Stomach (tissue), 9 donors: ENCODE results near the gene SIRT3. TPM values are rescaled to one million over a fixed set of nuclear protein-coding genes. Genes with fewer than 3 reads are reported as not detected.

Source experiments
- DNase-seq, 2 donors: peaks; one replicate each; pipeline versions ENCODE4 v3.0.0 to v3.0.0-alpha.2; 2013 to 2019
- H3K27ac ChIP-seq, 5 donors: fragments of 200-600 bp in 4 of 5; sonication (generic) in 4 of 5; one replicate each; pipeline ENCODE4 v1.5.1; 2013 to 2019; ENCODE audit warnings: mild to moderate bottlenecking in 1 of 5, moderate library complexity in 1 of 5
- H3K27me3 ChIP-seq, 3 donors: fragments of 200-600 bp; sonication (generic); one replicate each; pipeline ENCODE4 v1.5.1; 2017 to 2019; ENCODE audit warnings: mixed run types in 1 of 3
- H3K36me3 ChIP-seq, 4 donors: fragments of 200-600 bp; sonication (generic); 1 replicate in 3 of 4; 2 replicates in 1 of 4; pipeline ENCODE4 v1.5.1; 2016 to 2019
- H3K4me1 ChIP-seq, 4 donors: fragments of 200-600 bp; sonication (generic); one replicate each; pipeline ENCODE4 v1.5.1; 2016 to 2019
- H3K4me3 ChIP-seq, 4 donors: fragments of 200-600 bp; sonication (generic) in 3 of 4; one replicate each; pipeline ENCODE4 v1.5.1; 2016 to 2019; ENCODE audit warnings: mild to moderate bottlenecking in 1 of 4
- H3K9me3 ChIP-seq, 4 donors: fragments of 200-600 bp; sonication (generic); one replicate each; pipeline ENCODE4 v1.5.1; 2016 to 2019
- EP300 ChIP-seq: sonication (generic); formaldehyde crosslinking; IDR thresholded peaks from one replicate; pipeline ENCODE4 v1.6.1; 2017; ENCODE audit warnings: antibody characterized with exemption
- POLR2A ChIP-seq, 4 donors: fragments of 450-650 bp; IDR thresholded peaks; one replicate each; pipeline ENCODE4 v1.6.1; 2016; ENCODE audit warnings: antibody characterized with exemption in 4 of 4, control low read depth in 2 of 4, mild to moderate bottlenecking in 1 of 4, moderate library complexity in 1 of 4
- POLR2AphosphoS5 ChIP-seq, 3 donors: sonication (generic); formaldehyde crosslinking; IDR thresholded peaks; one replicate each; pipeline ENCODE4 v1.6.1; 2016; ENCODE audit warnings: antibody characterized with exemption in 3 of 3
- WGBS, 5 donors: extraction: QIAGEN DNeasy Blood & Tissue Kit in 3 of 5; methylation state at CpG; one replicate each; pipeline versions ENCODE4 v1.1.5 to v1.1.7; 2013 to 2018; 5-methylcytosine and 5-hydroxymethylcytosine counted together
- intact Hi-C: fragments of 100-400 bp; cut with DNase I; formaldehyde crosslinking; loops from one replicate; pipeline ENCODE4 v1.15.1; 2023; ENCODE audit warnings: low total_unique reads
- polyA plus RNA-seq, 3 donors: library from polyadenylated mRNA; stranded (reverse); fragments of 200-250 nt; gene quantifications; one replicate each; pipeline ENCODE4 v1.2.3, GENCODE V29; 2013
- total RNA-seq, 5 donors: library from RNA; depleted of rRNA; stranded (reverse); fragments of >200 nt; gene quantifications; one replicate each; pipeline versions ENCODE4 v1.1.0 to v1.2.3, GENCODE V29; 2014 to 2016
- TF ChIP-seq, protein P1 (sequence below), 7 experiments: fragments of 450-650 bp in 4 of 7; fragments of 200-600 bp in 3 of 7; sonication (generic) in 3 of 7; IDR thresholded peaks; one replicate each; pipeline ENCODE4 v1.5.1; 2016 to 2019; ENCODE audit warnings: antibody characterized with exemption in 7 of 7, control low read depth in 2 of 7, mild to moderate bottlenecking in 1 of 7
- donor health status: healthy with polysubstance abuse.
- donor health status: Bipolar disorder and iron deficiency.
- donor health status: healthy.

SIRT3 gene
- total and polyA plus RNA-seq, 8 donors, result 5.4 to 63.7 (median 12.3) TPM

DNA sequence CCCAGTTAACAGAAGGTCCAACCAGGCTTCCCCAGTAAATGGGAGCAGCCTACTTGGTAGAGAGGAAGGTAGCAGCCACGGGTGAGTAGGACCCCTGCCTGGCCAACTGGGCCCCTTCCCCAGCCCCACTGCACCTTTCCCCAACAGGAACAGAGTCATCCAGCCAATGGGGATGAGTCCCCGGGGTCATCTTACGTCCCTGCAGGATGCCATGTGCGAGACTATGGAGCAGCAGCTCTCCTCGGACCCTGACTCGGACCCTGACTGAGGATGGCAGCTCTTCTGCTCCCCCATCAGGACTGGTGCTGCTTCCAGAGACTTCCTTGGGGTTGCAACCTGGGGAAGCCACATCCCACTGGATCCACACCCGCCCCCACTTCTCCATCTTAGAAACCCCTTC is 22.1 kb downstream of the SIRT3 start:
- H3K9me3 ChIP-seq, result no peaks in the 10 kb centered on the region
- no peaks in the 10 kb centered on the region for H3K27me3 ChIP-seq
- peak in 1 of 2 donors; percentile 16 for DNase-seq
- H3K27ac ChIP-seq, result no peak overlapping the region
- intact Hi-C loops, result no loop called here
- H3K4me3 ChIP-seq, result no peak overlapping the region
- H3K4me1 ChIP-seq, result peaks cover 17 to 25% (median 22%) of the 10 kb centered on the region in 4 donors
- peaks cover 62 to 87% (median 83%) of the 10 kb centered on the region in 4 donors for H3K36me3 ChIP-seq
- TF ChIP-seq, protein P1, sequence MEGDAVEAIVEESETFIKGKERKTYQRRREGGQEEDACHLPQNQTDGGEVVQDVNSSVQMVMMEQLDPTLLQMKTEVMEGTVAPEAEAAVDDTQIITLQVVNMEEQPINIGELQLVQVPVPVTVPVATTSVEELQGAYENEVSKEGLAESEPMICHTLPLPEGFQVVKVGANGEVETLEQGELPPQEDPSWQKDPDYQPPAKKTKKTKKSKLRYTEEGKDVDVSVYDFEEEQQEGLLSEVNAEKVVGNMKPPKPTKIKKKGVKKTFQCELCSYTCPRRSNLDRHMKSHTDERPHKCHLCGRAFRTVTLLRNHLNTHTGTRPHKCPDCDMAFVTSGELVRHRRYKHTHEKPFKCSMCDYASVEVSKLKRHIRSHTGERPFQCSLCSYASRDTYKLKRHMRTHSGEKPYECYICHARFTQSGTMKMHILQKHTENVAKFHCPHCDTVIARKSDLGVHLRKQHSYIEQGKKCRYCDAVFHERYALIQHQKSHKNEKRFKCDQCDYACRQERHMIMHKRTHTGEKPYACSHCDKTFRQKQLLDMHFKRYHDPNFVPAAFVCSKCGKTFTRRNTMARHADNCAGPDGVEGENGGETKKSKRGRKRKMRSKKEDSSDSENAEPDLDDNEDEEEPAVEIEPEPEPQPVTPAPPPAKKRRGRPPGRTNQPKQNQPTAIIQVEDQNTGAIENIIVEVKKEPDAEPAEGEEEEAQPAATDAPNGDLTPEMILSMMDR (IDR thresholded peaks at IDR 0.05), result no peak
- TF ChIP-seq POLR2A (IDR thresholded peaks at IDR 0.05) (no peak), EP300 (no peak), POLR2AphosphoS5 (IDR thresholded peaks at IDR 0.05) (no peak)
- 80 to 92% (median 89%) methylated on average over 4 to 7 of the region's 7 CpGs for WGBS, 5 donors

DNA sequence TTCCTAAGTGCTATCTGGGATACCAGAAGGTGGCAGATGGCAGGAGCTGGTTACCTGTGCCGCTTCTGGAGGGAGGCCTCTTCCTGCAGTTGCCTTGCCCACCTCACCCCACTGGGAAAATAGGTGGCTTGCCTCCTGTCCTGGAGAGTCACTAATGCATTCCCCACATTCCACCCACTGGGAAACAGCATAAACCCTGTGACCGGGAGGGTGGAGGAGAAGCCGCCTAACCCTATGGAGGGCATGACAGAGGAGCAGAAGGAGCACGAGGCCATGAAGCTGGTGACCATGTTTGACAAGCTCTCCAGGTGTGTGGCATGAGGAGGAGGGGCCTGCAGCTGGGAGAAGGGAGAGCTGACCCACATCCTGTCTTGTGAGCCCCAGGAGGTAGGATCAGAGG is 23.0 kb downstream of the SIRT3 start:
- intact Hi-C loops, result no loop called here
- DNase-seq, result peak in 1 of 2 donors; percentile 9
- Histone ChIP-seq H3K9me3 (no peaks in the 10 kb centered on the region), H3K4me3 (no peak overlapping the region), H3K27me3 (no peaks in the 10 kb centered on the region), H3K4me1 (peaks cover 18 to 28% (median 23%) of the 10 kb centered on the region in 4 donors), H3K36me3 (peaks cover 57 to 78% (median 75%) of the 10 kb centered on the region in 4 donors), H3K27ac (no peak overlapping the region)
- TF ChIP-seq, protein P1 (IDR thresholded peaks at IDR 0.05), result no peak
- TF ChIP-seq EP300 (no peak), POLR2AphosphoS5 (IDR thresholded peaks at IDR 0.05) (no peak), POLR2A (IDR thresholded peaks at IDR 0.05) (no peak)
- WGBS, 5 donors, result 70 to 91% (median 90%) methylated on average over 3 to 4 of the region's 4 CpGs

DNA sequence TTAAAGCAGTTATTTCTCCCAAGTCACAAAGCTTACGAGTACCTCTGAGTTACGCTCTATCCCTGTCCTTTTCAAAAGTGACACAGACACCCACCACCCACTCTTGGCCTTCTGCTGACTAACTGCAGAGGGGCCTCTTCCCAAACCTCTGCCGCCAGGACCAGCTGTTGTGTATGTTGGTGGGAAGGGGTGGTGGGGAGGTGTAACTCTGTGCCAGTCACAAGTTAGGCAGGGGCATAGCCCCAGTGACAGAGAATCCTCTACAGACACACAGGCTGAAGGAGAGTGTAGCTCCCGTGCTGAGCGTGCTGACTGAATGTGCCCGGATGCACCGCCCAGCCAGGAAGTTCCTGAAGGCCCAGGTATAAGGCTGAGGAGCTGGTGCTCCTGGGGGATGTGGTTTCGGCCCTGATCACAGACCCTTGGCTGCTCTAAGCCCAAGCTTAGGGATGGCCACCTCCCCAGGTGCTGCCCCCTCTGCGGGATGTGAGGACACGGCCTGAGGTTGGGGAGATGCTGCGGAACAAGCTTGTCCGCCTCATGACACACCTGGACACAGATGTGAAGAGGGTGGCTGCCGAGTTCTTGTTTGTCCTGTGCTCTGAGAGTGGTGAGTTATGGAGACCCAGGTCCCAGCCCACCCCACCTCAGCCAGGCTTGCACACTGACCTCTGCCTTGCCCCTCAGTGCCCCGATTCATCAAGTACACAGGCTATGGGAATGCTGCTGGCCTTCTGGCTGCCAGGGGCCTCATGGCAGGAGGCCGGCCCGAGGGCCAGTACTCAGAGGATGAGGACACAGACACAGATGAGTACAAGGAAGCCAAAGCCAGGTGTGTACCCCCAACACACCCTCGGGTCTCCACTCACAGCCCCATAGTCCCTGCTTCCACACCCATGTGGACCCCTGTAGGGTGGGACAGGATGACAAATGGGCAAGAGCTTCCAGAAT is 23.7 kb downstream of the SIRT3 start:
- TF ChIP-seq, protein P1 (IDR thresholded peaks at IDR 0.05), result no peak
- no peak for TF ChIP-seq EP300
- no peak for TF ChIP-seq POLR2AphosphoS5 (IDR thresholded peaks at IDR 0.05)
- TF ChIP-seq POLR2A (IDR thresholded peaks at IDR 0.05), result no peak
- Histone ChIP-seq H3K4me3 (no peak overlapping the region), H3K36me3 (peaks cover 56 to 73% (median 71%) of the 10 kb centered on the region in 4 donors), H3K9me3 (no peaks in the 10 kb centered on the region), H3K27ac (no peak overlapping the region), H3K27me3 (no peaks in the 10 kb centered on the region), H3K4me1 (peaks cover 18 to 33% (median 23%) of the 10 kb centered on the region in 4 donors)
- no peak for DNase-seq
- WGBS, 5 donors, result 87 to 92% (median 91%) methylated on average over 9 to 17 of the region's 17 CpGs
- intact Hi-C loops, result no loop called here

DNA sequence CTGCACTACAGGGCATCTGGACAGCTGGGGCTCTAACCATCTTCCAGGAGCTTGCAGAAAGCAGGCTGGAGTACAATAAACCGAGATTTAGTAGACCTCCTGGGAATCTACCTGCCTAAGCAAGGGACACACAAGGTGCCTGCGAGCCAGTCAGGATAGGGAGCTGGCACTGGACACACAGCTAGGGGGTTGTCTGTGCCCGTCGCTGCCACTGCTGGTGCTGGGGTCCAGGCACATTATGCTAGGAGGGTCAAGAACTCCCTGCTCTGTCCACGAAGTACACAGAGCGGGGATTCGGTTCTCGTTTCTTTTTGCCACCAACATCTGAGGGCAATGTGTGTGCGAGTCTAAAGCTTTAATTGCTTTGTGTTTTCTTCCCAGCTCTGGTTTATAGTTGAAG is 24.4 kb downstream of the SIRT3 start:
- Histone ChIP-seq H3K36me3 (peaks cover 56 to 73% (median 71%) of the 10 kb centered on the region in 4 donors), H3K4me1 (peaks cover 18 to 33% (median 24%) of the 10 kb centered on the region in 4 donors), H3K27ac (no peak overlapping the region), H3K27me3 (no peaks in the 10 kb centered on the region), H3K9me3 (no peaks in the 10 kb centered on the region), H3K4me3 (no peak overlapping the region)
- intact Hi-C loops, result no loop called here
- DNase-seq, result peak in 1 of 2 donors; percentile 9
- 83 to 90% (median 89%) methylated on average over 9 of the region's 9 CpGs for WGBS, 5 donors
- TF ChIP-seq, protein P1 (IDR thresholded peaks at IDR 0.05), result no peak
- TF ChIP-seq POLR2A (IDR thresholded peaks at IDR 0.05) (no peak), POLR2AphosphoS5 (IDR thresholded peaks at IDR 0.05) (no peak), EP300 (no peak)
